GM23338 (cell line): ENCODE results near the gene CDH4. TPM values are rescaled to one million over a fixed set of nuclear protein-coding genes. Genes with fewer than 3 reads are reported as not detected.

Source experiments
- ATAC-seq: fragments of 200-7000 bp; cut with Tn5 transposase; 3 replicates; pipeline ENCODE4 v1.9.1; 2020
- DNase-seq: peaks from one replicate; pipeline ENCODE4 v3.0.0-alpha.2; 2015; ENCODE audit warnings: low spot score
- H2AFZ ChIP-seq: fragments of 200-600 bp; sonication (generic); 2 replicates; pipeline ENCODE4 v1.8.0; 2016; ENCODE audit warnings: antibody characterized with exemption, mild to moderate bottlenecking, moderate library complexity
- H3F3A ChIP-seq: fragments of 200-600 bp; sonication (generic); replicated peaks from 2 replicates; pipeline ENCODE4 v1.8.0; 2017; ENCODE audit warnings: antibody characterized with exemption, mixed run types, low read depth
- H3K27ac ChIP-seq: fragments of 200-600 bp; sonication (generic); 2 replicates; pipeline ENCODE4 v1.6.1; 2016; ENCODE audit warnings: low read depth
- H3K27me3 ChIP-seq: fragments of 200-600 bp; sonication (generic); 2 replicates; pipeline ENCODE4 v1.8.0; 2016; ENCODE audit warnings: mild to moderate bottlenecking, mixed run types, moderate library complexity; ENCODE audit not compliant: insufficient read depth
- H3K36me3 ChIP-seq: fragments of 200-600 bp; sonication (generic); 2 replicates; pipeline ENCODE4 v1.8.0; 2016; ENCODE audit warnings: mild to moderate bottlenecking; ENCODE audit not compliant: insufficient read depth
- H3K4me1 ChIP-seq: fragments of 200-600 bp; sonication (generic); 2 replicates; pipeline ENCODE4 v1.8.0; 2016; ENCODE audit warnings: mild to moderate bottlenecking, moderate library complexity; ENCODE audit not compliant: insufficient read depth
- H3K4me2 ChIP-seq: fragments of 200-600 bp; sonication (generic); 2 replicates; pipeline ENCODE4 v1.7.1; 2017; ENCODE audit warnings: mixed run types
- H3K4me3 ChIP-seq: fragments of 200-600 bp; sonication (generic); 2 replicates; pipeline ENCODE4 v1.6.1; 2016; ENCODE audit warnings: mixed run types
- H3K79me2 ChIP-seq: fragments of 200-600 bp; sonication (generic); replicated peaks from 2 replicates; pipeline ENCODE4 v1.8.0; 2017; ENCODE audit warnings: mild to moderate bottlenecking; ENCODE audit not compliant: insufficient read depth
- H3K9me2 ChIP-seq: fragments of 200-600 bp; sonication (generic); 2 replicates; pipeline ENCODE4 v1.8.0; 2017; ENCODE audit not compliant: insufficient read depth
- H4K20me1 ChIP-seq: fragments of 200-600 bp; sonication (generic); replicated peaks from 2 replicates; pipeline ENCODE4 v1.8.0; 2017; ENCODE audit warnings: mild to moderate bottlenecking; ENCODE audit not compliant: insufficient read depth
- H3K27ac Mint-ChIP-seq: 2 replicates; pipeline ENCODE4 v1.8.0; 2020; ENCODE audit warnings: inconsistent platforms, mild to moderate bottlenecking, moderate library complexity, mixed read lengths
- H3K27me3 Mint-ChIP-seq: 3 replicates; pipeline ENCODE4 v1.8.0; 2022; ENCODE audit warnings: low read depth, mild to moderate bottlenecking, moderate library complexity, mixed read lengths, inconsistent platforms; ENCODE audit not compliant: insufficient read depth, poor library complexity
- H3K36me3 Mint-ChIP-seq: 3 replicates; pipeline ENCODE4 v1.8.0; 2021; ENCODE audit warnings: low read depth, mild to moderate bottlenecking, inconsistent platforms, moderate library complexity, mixed read lengths
- H3K4me1 Mint-ChIP-seq: 3 replicates; pipeline ENCODE4 v1.8.0; 2020; ENCODE audit warnings: mild to moderate bottlenecking, inconsistent platforms, mixed read lengths
- H3K4me3 Mint-ChIP-seq: 3 replicates; pipeline ENCODE4 v1.8.0; 2021; ENCODE audit warnings: moderate library complexity, mild to moderate bottlenecking, inconsistent platforms, mixed read lengths
- H3K9me3 Mint-ChIP-seq: 3 replicates; pipeline ENCODE4 v1.8.0; 2020; ENCODE audit warnings: moderate library complexity, mild to moderate bottlenecking, inconsistent platforms, mixed read lengths
- CREB1 ChIP-seq: fragments of 250-450 bp; sonication (Bioruptor Pico); IDR thresholded peaks from 2 replicates; pipeline ENCODE4 v1.5.0; 2020; ENCODE audit warnings: low read depth, mild to moderate bottlenecking, moderate library complexity
- ETS1 ChIP-seq: IDR thresholded peaks from 2 replicates; pipeline ENCODE4 v1.6.1; 2016; ENCODE audit warnings: antibody characterized with exemption
- EZH2 ChIP-seq: fragments of 200-600 bp; sonication (generic); IDR thresholded peaks from one replicate; pipeline ENCODE4 v1.8.0; 2017; ENCODE audit warnings: antibody characterized with exemption, mild to moderate bottlenecking, low read depth; ENCODE audit not compliant: unreplicated experiment
- EZH2phosphoT487 ChIP-seq: fragments of 200-600 bp; sonication (generic); IDR thresholded peaks from one replicate; pipeline ENCODE4 v1.8.1; 2018; ENCODE audit warnings: antibody characterized with exemption; ENCODE audit not compliant: unreplicated experiment
- JUNB ChIP-seq: IDR thresholded peaks from one replicate; pipeline ENCODE4 v1.6.1; 2016; ENCODE audit warnings: antibody characterized with exemption; ENCODE audit not compliant: unreplicated experiment
- POLR2AphosphoS5 ChIP-seq: IDR thresholded peaks from 2 replicates; pipeline ENCODE4 v1.6.1; 2016; ENCODE audit warnings: antibody characterized with exemption, low read depth
- REST ChIP-seq: IDR thresholded peaks from one replicate; pipeline ENCODE4 v1.6.1; 2018; ENCODE audit warnings: antibody characterized with exemption; ENCODE audit not compliant: unreplicated experiment
- STAT1 ChIP-seq: IDR thresholded peaks from one replicate; pipeline ENCODE4 v1.6.1; 2016; ENCODE audit warnings: antibody characterized with exemption; ENCODE audit not compliant: unreplicated experiment
- ZNF331 ChIP-seq: fragments of 250-450 bp; sonication (Bioruptor Pico); IDR thresholded peaks from 2 replicates; pipeline ENCODE4 v1.5.0; 2020; ENCODE audit warnings: low read depth, mild to moderate bottlenecking, moderate library complexity
- ZNF462 ChIP-seq: fragments of 250-450 bp; sonication (Bioruptor Pico); IDR thresholded peaks from 2 replicates; pipeline ENCODE4 v1.5.0; 2020; ENCODE audit warnings: mild to moderate bottlenecking, moderate library complexity
- polyA plus RNA-seq: library from polyadenylated mRNA; unstranded; fragments of >200 nt; fragmentation: Nextera tagmentation; extraction: Ambion mirVana; gene quantifications from 2 replicates; pipeline ENCODE4 v1.2.1, GENCODE V29; 2016
- total RNA-seq: library from RNA; depleted of rRNA; stranded (reverse); fragments of >200 nt; shearing (Covaris generic); gene quantifications from 2 replicates; pipeline ENCODE4 v1.2.3, GENCODE V29; 2014

CDH4 gene
- total and polyA plus RNA-seq, 2 experiments from 2014 or later: 1.2 to 4.2 TPM

DNA sequence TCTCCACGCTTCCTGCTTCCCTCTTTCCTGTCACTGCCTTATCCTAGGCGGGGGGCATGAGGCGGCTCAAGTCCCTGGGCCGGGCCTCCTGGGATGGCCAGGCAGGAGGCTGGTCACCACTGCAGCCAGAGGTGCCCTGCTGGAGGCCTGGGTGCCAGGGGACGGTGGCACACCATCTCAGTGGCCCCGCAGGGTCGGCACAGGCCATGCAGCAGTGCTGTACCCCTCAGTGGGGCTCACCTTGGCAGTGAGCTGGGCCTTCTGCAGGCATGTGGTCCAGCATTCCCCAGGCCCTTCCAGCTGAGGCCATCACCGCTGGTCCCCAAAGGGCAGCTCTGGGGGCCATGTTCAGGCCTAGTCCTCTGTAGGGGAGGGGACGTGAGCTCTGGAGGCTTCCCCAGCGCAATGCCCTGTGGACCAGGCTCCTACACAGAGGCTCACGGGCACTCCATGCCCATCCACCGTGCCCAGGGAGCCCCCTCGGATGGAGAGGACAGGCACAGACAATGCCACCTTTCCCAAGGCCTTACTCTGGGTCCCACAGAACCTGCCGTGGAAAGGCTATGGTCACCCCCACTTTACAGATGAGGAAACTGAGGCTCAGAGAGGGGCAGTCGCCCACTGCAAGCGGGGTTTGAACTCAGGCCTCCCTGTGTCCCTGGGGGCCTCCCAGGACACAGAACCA is 689.8 kb downstream of the CDH4 start:
- no peaks in the 10 kb centered on the region for H3K27me3 Mint-ChIP-seq
- 0 out of 2 replicates have a peak overlapping the region, but pooled peaks have one; percentile 52 for H3K27ac Mint-ChIP-seq
- Histone ChIP-seq H3K4me1 (no peaks in the 10 kb centered on the region), H3F3A (no peaks in the 10 kb centered on the region), H3K27ac (no peak overlapping the region), H3K4me2 (no peak overlapping the region), H3K79me2 (no peaks in the 10 kb centered on the region), H3K9me2 (no peaks in the 10 kb centered on the region), H4K20me1 (no peaks in the 10 kb centered on the region), H2AFZ (no peak overlapping the region), H3K27me3 (no peaks in the 10 kb centered on the region), H3K4me3 (no peak overlapping the region), H3K36me3 (no peaks in the 10 kb centered on the region)
- no peaks in the 10 kb centered on the region for H3K9me3 Mint-ChIP-seq
- ATAC-seq: no peak
- no peak for DNase-seq
- H3K36me3 Mint-ChIP-seq: no peaks in the 10 kb centered on the region
- H3K4me3 Mint-ChIP-seq: no peak overlapping the region
- TF ChIP-seq STAT1 (no peak), EZH2 (no peak), REST (no peak), ETS1 (no peak), JUNB (no peak), CREB1 (CRISPR knock-in tag) (no peak), ZNF462 (CRISPR knock-in tag) (no peak), EZH2phosphoT487 (no peak), ZNF331 (no peak), POLR2AphosphoS5 (no peak)
- H3K4me1 Mint-ChIP-seq: peaks cover 12% of the 10 kb centered on the region
